GM19467 (cell line): ENCODE measurements around the gene CERS4.
"Not testable (repeated sequence)": the region's sequence is repeated elsewhere in the genome, so short reads cannot be mapped to it uniquely, and the experiment has no call there.

Source experiments
- ATAC-seq: cut with Tn5 transposase; IDR thresholded peaks from one replicate; pipeline ENCODE4 v1.9.1; 2021; ENCODE audit warnings: mild to moderate bottlenecking, moderate library complexity; ENCODE audit not compliant: unreplicated experiment

The CERS4 gene

GRCh38 chr19:8208922-8209461 is at the start of gene CERS4:
TSS of gene CERS4 (plus strand) at chr19:8209370. CDS start at chr19:8251077, 41,707 bp downstream.
- peak; percentile 39 for ATAC-seq

DNA sequence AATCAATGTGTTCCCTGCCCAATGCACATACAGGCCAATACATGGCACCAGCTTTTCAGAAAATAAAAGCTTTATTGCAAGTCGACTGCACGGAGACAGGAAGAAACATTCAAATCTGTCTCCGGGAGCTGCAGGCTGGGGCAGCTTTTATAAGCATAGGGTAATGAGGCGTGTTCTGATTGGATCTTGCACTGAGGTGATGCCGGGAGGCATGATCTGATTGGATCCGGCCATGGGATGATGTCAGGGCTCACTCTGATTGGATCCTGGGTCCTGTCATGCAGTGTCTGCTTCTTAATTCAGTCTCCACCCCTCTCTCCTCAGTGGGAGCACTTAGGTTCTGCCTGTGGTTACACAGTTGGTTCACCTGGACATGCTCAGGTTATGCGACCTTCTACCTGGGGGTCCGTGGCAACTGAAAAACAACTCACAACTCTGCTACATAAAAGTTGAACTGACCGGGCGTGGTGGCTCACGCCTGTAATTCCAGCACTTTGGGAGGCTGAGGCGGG is 48.0 kb upstream of the CERS4 start:
- no peak for ATAC-seq

GRCh38 chr19:8163759-8164158 is 45.4 kb upstream of the CERS4 start:
- no peak for ATAC-seq

- ATAC-seq, result no peak
Measured at GRCh38 chr19:8167985-8168384, 41.2 kb upstream of the CERS4 start.

- ATAC-seq, result no peak
Measured at GRCh38 chr19:8168537-8168936, 40.6 kb upstream of the CERS4 start.

DNA sequence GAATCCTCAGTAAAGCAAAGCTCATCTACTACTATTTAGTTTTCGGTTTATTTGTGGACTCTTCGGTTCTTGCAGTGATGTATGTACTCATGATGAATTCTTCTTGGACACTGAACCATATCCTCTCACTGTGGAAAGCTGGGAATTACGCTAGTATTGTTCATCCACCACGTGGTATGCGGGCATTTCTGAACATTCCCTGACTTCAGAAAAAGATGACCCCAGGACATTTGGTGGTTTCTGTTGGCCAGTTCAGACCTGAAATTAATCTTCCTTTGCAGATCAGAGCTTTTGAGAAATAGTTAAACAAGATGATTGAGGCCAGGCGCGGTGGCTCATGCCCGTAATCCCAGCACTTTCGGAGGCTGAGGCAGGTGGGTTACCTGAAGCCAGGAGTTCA is 34.5 kb upstream of the CERS4 start:
- ATAC-seq, result no peak

DNA sequence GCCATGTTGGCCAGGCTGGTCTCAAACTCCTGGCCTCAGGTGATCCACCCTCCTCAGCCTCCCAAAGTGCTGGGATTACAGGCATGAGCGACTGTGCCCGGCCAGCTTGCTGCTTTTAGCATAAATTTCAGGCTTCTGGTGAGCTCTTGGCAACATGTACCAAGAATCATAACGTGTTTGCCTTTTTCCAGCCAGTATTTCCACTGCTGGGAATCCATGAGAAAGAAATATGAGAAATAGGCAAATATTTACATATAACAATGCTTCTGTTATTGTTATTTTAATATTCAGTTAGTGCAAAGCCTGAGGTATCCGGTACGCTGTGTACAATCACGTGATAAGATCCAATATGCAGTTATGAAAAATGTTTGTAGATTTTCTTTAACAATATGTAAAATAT is 29.2 kb upstream of the CERS4 start:
- no peak for ATAC-seq

DNA sequence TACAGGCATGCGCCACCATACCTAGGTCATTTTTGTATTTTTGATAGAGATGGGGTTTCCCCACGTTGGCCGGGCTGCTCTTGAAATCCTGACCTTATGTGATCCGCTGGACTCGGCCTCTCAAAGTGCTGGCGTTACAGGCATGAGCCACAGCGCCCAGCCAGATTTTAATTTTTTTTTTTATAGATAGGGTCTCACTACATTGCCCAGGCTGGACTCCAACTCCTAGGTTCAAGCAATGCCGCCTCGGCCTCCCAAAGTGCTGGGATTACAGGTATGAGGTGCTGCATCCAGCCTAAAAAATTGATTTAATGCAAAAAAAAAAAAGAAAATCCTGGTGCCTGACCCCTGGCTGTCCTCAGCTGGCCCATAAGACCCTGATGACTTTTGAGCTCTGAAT is 24.9 kb upstream of the CERS4 start:
- no peak for ATAC-seq

- ATAC-seq, result no peak
Measured at GRCh38 chr19:8185343-8186068, 23.7 kb upstream of the CERS4 start.

DNA sequence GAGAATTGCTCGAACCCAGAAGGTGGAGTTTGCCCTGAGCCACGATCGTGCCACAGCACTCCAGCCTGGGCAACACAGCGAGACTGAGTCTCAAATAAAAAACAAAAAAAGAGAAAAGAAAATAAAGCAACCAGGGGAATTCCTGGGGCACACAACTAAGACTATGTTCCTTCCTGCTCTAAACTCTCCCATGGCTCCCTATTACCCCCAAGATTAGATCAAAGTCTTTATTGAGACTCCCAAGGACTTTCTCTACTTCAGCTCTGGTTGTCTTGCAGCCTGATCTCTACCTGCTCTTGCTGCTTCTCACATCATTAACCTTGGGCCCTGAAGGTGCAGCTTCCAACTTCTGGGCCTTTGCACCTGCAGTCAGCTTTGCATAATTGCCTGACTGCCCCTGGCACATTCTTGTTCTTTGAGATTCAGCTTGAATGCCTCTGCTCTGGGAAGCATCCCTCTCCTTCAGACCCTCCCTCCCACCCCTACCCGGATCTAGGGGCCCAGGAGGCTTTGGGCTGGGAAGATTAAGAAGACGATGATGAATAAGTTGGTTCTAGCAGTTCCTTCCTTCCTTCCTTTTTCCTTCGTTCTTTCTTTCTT is 16.8 kb upstream of the CERS4 start:
- no peak for ATAC-seq

GRCh38 chr19:8194528-8195267 is 14.5 kb upstream of the CERS4 start:
- no peak for ATAC-seq

GRCh38 chr19:8196271-8196927 is 12.8 kb upstream of the CERS4 start:
- no peak for ATAC-seq

- ATAC-seq, result not testable (repeated sequence)
Measured at GRCh38 chr19:8203288-8204120, 5.7 kb upstream of the CERS4 start.

DNA sequence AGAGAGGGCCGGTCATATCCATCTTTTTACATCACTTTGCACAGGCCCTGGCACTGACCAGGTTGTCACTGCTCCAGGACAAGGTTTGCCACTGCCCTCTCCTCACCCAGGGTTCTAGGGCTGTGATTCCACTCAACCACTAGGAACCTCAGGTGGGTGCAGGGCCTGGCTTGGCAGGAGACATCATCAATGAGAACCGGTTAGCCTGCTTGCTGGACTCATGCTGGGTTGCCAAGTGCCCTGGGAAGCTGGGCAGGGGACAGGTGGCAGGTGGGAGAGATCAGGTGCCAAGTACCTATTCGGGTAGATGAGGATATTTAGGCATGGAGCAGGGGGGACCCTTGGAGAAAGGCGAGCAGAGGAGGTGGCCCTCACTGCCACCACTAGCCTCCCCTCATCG is 4.2 kb upstream of the CERS4 start:
- no peak for ATAC-seq

DNA sequence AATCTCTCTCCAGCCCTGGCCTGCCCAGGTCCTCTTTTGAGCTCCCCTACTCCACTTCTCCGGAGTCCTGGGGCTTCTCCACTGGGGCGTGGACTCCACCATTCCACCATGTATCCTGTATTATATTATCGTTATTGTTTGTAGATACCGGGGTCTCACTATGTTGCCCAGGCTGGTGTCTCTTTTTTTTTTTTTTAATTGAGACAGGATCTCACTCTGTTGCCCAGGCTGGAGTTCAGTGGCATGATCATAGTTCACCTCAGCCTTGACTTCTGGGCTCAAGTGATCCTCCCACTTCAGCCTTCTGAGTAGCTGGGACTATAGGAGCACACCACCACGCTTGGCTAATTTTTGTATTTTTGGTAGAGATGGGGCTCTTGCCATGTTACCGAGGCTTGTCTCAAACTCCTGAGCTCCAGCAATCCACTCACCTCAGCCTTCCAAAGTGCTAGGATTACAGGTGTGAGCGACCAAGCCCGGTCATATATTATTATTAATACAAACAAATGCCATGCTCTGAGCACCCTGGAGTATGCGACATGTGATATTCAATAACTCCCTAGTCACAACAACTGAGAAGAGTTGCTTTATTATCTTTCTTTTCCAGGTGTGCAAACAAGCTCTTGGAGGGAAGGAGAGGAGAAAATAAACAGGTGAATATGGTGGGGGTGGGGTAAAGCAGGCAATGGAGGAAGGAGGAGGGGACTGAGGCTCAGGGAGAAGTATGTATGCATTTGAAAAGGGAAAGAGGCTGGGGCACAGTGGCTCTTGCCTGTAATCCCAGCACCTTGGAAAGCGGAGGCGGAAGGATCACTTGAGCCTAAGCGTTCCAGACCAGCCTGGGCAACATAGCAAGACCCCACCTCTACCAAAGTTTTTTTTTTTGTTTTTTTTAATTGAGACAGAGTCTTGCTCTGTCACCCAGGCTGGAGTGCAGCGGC is 2.8 kb upstream of the CERS4 start:
- ATAC-seq, result no peak

DNA sequence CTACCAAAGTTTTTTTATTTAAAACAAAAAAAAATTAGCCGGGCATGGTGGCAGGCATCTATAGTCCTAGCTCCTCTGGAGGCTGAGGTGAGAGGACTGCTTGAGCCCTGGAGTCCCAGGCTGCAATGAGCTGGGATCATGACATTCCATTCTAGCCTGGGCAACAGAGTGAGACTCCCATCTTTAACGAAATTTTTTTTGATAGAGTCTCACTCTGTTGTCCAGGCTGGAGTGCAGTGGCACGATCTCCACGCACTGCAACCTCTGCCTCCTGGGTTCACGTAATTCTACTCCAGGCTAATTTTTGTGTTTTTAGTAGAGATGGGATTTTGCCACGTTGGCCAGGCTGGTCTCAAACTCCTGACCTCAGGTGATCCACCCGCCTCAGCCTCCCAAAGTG is 1.8 kb upstream of the CERS4 start:
- ATAC-seq, result not testable (repeated sequence)

GRCh38 chr19:8208119-8208921 is 850 bp upstream of the CERS4 start:
- no peak for ATAC-seq
